ENCODE data around the gene AGAP1. TPM values are rescaled to one million over a fixed set of nuclear protein-coding genes. Genes with fewer than 3 reads are reported as not detected.

AGAP1 gene
- total RNA-seq, 1 donor from 2014 or later, result 39.4 TPM

GRCh38 chr2:235668782-235669181 lies 174.9 kb downstream of the AGAP1 start:
- no peak overlapping the region for H3K4me3 ChIP-seq (ENCODE audit: insufficient read depth, low read depth, low read length)
- peaks cover 10% of the 10 kb centered on the region for H3K4me1 ChIP-seq (ENCODE audit: insufficient read depth, low read length)
- H3K9ac ChIP-seq (ENCODE audit: low read length), result no peak overlapping the region
- no peaks in the 10 kb centered on the region for H3K36me3 ChIP-seq (ENCODE audit: insufficient read depth, low read length)
- no peaks in the 10 kb centered on the region for H3K9me3 Mint-ChIP-seq (ENCODE audit: unreplicated experiment)
- H3K4me3 Mint-ChIP-seq (ENCODE audit: unreplicated experiment), result peak overlapping the region; percentile 76
- TF ChIP-seq, protein P1, sequence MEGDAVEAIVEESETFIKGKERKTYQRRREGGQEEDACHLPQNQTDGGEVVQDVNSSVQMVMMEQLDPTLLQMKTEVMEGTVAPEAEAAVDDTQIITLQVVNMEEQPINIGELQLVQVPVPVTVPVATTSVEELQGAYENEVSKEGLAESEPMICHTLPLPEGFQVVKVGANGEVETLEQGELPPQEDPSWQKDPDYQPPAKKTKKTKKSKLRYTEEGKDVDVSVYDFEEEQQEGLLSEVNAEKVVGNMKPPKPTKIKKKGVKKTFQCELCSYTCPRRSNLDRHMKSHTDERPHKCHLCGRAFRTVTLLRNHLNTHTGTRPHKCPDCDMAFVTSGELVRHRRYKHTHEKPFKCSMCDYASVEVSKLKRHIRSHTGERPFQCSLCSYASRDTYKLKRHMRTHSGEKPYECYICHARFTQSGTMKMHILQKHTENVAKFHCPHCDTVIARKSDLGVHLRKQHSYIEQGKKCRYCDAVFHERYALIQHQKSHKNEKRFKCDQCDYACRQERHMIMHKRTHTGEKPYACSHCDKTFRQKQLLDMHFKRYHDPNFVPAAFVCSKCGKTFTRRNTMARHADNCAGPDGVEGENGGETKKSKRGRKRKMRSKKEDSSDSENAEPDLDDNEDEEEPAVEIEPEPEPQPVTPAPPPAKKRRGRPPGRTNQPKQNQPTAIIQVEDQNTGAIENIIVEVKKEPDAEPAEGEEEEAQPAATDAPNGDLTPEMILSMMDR (IDR thresholded peaks at IDR 0.05; ENCODE audit: insufficient read depth, low read depth, low read length), result no peak
- no peak for TF ChIP-seq EZH2 (IDR thresholded peaks at IDR 0.05; ENCODE audit: insufficient read depth, low read length)
- H4K20me1 ChIP-seq (ENCODE audit: insufficient read depth, low read length), result peaks cover 88% of the 10 kb centered on the region
- peaks cover 4% of the 10 kb centered on the region for H3K79me2 ChIP-seq (ENCODE audit: insufficient read depth, low read length)
- H3K27me3 ChIP-seq (ENCODE audit: insufficient read depth, low read length), result peaks cover 62% of the 10 kb centered on the region
- no peaks in the 10 kb centered on the region for H3K36me3 Mint-ChIP-seq (ENCODE audit: low read depth, unreplicated experiment)
- H3K9me3 ChIP-seq (ENCODE audit: insufficient read depth, low read depth, low read length), result no peaks in the 10 kb centered on the region
- no peak for DNase-seq (ENCODE audit: low read depth)
- no peak overlapping the region for H3K27ac Mint-ChIP-seq (ENCODE audit: unreplicated experiment)
- peaks cover 3% of the 10 kb centered on the region for H3K27me3 Mint-ChIP-seq (ENCODE audit: low read depth, unreplicated experiment)
- no peak overlapping the region for H2AFZ ChIP-seq (ENCODE audit: low read depth, low read length)
- peak overlapping the region; percentile 55 for H3K4me2 ChIP-seq (ENCODE audit: low read length)
- no peak overlapping the region for H3K27ac ChIP-seq (ENCODE audit: low read depth, low read length)
- H3K4me1 Mint-ChIP-seq (ENCODE audit: low read depth, unreplicated experiment), result peaks cover 32% of the 10 kb centered on the region
- no peak for FAIRE-seq

- DNase-seq (ENCODE audit: low read depth) (peak; percentile 59), FAIRE-seq (no peak)
- H3K9me3 ChIP-seq (ENCODE audit: insufficient read depth, low read depth, low read length), result no peaks in the 10 kb centered on the region
- no peaks in the 10 kb centered on the region for H3K36me3 ChIP-seq (ENCODE audit: insufficient read depth, low read length)
- no peak for TF ChIP-seq EZH2 (IDR thresholded peaks at IDR 0.05; ENCODE audit: insufficient read depth, low read length)
- TF ChIP-seq, protein P1 (IDR thresholded peaks at IDR 0.05; ENCODE audit: insufficient read depth, low read depth, low read length), result no peak
- H3K4me1 Mint-ChIP-seq (ENCODE audit: low read depth, unreplicated experiment), result peaks cover 35% of the 10 kb centered on the region
- H3K27ac ChIP-seq (ENCODE audit: low read depth, low read length), result no peak overlapping the region
- peak overlapping the region; percentile 82 for H3K4me2 ChIP-seq (ENCODE audit: low read length)
- peaks cover 91% of the 10 kb centered on the region for H4K20me1 ChIP-seq (ENCODE audit: insufficient read depth, low read length)
- no peak overlapping the region for H3K27ac Mint-ChIP-seq (ENCODE audit: unreplicated experiment)
- H3K27me3 Mint-ChIP-seq (ENCODE audit: low read depth, unreplicated experiment), result peaks cover 3% of the 10 kb centered on the region
- peak overlapping the region; percentile 76 for H3K4me3 Mint-ChIP-seq (ENCODE audit: unreplicated experiment)
- H3K9ac ChIP-seq (ENCODE audit: low read length), result no peak overlapping the region
- peaks cover 59% of the 10 kb centered on the region for H3K27me3 ChIP-seq (ENCODE audit: insufficient read depth, low read length)
- H3K9me3 Mint-ChIP-seq (ENCODE audit: unreplicated experiment), result no peaks in the 10 kb centered on the region
- no peak overlapping the region for H2AFZ ChIP-seq (ENCODE audit: low read depth, low read length)
- no peaks in the 10 kb centered on the region for H3K36me3 Mint-ChIP-seq (ENCODE audit: low read depth, unreplicated experiment)
- no peak overlapping the region for H3K4me3 ChIP-seq (ENCODE audit: insufficient read depth, low read depth, low read length)
- H3K4me1 ChIP-seq (ENCODE audit: insufficient read depth, low read length), result peaks cover 10% of the 10 kb centered on the region
- peaks cover 4% of the 10 kb centered on the region for H3K79me2 ChIP-seq (ENCODE audit: insufficient read depth, low read length)
Measured at GRCh38 chr2:235669269-235669831, 175.5 kb downstream of the AGAP1 start.
